Ectodermal cell (in vitro differentiated cells): ENCODE data around the gene OR5T1. TPM values are rescaled to one million over a fixed set of nuclear protein-coding genes. Genes with fewer than 3 reads are reported as not detected.

Experiments used
- H3K27ac ChIP-seq: 2 replicates; pipeline ENCODE4 v1.7.0; 2013; ENCODE audit warnings: mild to moderate bottlenecking, low read depth, low read length; ENCODE audit not compliant: insufficient read depth, poor library complexity, severe bottlenecking
- H3K27me3 ChIP-seq: 2 replicates; pipeline ENCODE4 v1.7.0; 2013; ENCODE audit warnings: mild to moderate bottlenecking, low read length; ENCODE audit not compliant: insufficient read depth, control insufficient read depth, poor library complexity, severe bottlenecking
- H3K36me3 ChIP-seq: one replicate; pipeline ENCODE4 v1.7.0; 2013; ENCODE audit warnings: low read length; ENCODE audit not compliant: control insufficient read depth, insufficient read depth
- H3K4me1 ChIP-seq: one replicate; pipeline ENCODE4 v1.7.0; 2013; ENCODE audit warnings: low read length; ENCODE audit not compliant: control insufficient read depth, insufficient read depth
- H3K4me3 ChIP-seq: 2 replicates; pipeline ENCODE4 v1.7.0; 2013; ENCODE audit warnings: low read depth, low read length, control low read depth; ENCODE audit not compliant: insufficient read depth
- H3K9me3 ChIP-seq: 2 replicates; pipeline ENCODE4 v1.7.0; 2013; ENCODE audit warnings: mild to moderate bottlenecking, low read length, moderate library complexity; ENCODE audit not compliant: control insufficient read depth
- WGBS, 2 experiments: methylation state at CpG; one replicate each; pipeline ENCODE4 v1.1.7; 2013; ENCODE audit warnings: missing lambda C conversion rate in 2 of 2; 5-methylcytosine and 5-hydroxymethylcytosine counted together
- polyA plus RNA-seq, 4 experiments: library from polyadenylated mRNA; stranded (reverse); fragments of 50-300 nt; gene quantifications; one replicate each; pipeline ENCODE4 v1.2.3, GENCODE V29; 2013

The OR5T1 gene
- polyA plus RNA-seq (2013, experiment 1 of 4): not detected
- not detected for polyA plus RNA-seq (2013, experiment 2 of 4)
- polyA plus RNA-seq (2013, experiment 3 of 4): not detected
- not detected for polyA plus RNA-seq (2013, experiment 4 of 4)

DNA sequence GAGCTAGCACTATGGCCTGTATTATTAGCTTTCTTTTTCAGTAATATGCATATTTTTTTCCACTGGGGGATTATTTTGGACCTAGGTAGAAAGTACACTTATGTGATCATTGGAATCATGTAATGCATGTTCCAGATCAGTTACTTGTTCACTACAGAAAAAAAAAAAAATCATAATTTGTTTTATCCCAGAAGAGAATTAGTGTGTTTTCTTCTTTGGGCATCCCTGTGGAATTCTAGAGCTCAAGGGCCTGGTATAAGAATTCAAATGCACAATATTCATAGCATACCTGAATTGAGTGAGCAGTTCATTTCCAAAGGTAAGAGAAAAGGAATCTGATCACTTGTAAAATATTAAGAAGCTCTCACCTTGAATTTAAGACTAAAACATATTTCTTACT lies at the start of gene OR5T1:
Gene OR5T1 (plus strand): TSS at position 301 of the 400 bp plus-strand sequence. CDS start 1,485 bp downstream, outside the sequence.
- Histone ChIP-seq H3K27ac (no peak within 1 kb of the TSS), H3K4me3 (no peak within 1 kb of the TSS), H3K27me3 (no peaks in the 10 kb centered on the region), H3K9me3 (no peaks in the 10 kb centered on the region), H3K4me1 (no peaks in the 10 kb centered on the region), H3K36me3 (no peaks in the 10 kb centered on the region)

DNA sequence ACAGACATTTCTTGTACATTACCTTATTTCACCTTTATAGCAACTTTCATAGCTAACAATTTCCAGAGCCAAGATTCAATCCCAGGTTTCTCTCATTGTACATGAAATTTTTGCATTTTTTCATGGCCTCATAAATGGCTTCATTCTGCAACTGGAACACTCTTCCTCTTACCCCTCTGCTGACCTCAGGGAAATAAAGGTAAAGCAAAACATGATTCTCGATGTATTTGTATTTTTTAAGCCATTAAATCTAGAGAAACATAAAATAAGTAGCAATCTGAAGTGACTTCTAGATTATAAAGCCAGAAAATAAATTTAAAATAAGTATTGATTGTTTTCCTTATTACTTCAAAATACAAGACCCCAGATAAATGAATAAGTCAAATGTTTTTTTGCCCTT lies 39.8 kb upstream of the OR5T1 start, which contains the start of gene OR5T2:
Gene OR5T2 (minus strand): TSS at position 101 of the 400 bp plus-strand sequence. CDS start 1,193 bp downstream, outside the sequence.
- Histone ChIP-seq H3K27ac (no peak within 1 kb of the TSS), H3K27me3 (no peaks in the 10 kb centered on the region), H3K4me3 (no peak within 1 kb of the TSS), H3K9me3 (no peaks in the 10 kb centered on the region), H3K4me1 (no peaks in the 10 kb centered on the region), H3K36me3 (no peaks in the 10 kb centered on the region)
- WGBS, 2 experiments: no CpG with 5 or more reads among the region's 1 CpG

DNA sequence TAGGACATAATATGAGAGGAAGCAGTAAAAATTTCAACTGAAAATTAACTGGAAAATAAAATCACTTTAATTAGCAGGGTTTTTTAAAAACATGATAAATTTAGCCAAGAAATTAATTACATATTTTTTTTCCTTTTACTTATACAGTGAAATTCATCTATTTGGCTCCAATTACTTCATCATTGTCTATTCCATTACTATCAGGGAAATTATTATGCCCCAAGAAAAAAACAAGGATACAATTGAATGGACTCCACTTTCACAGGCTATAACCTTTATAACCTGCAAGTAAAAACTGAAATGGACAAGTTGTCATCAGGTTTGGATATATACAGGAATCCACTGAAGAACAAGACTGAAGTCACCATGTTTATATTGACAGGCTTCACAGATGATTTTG lies 22.0 kb upstream of the OR5T1 start, which contains the start of gene OR5T3:
Gene OR5T3 (plus strand): TSS at position 301 of the 400 bp plus-strand sequence. CDS start 0 bp downstream, at position 301.
- H3K27me3 ChIP-seq: no peaks in the 10 kb centered on the region
- no peaks in the 10 kb centered on the region for H3K4me1 ChIP-seq
- no peak within 1 kb of the TSS for H3K27ac ChIP-seq
- H3K36me3 ChIP-seq: no peaks in the 10 kb centered on the region
- H3K9me3 ChIP-seq: no peaks in the 10 kb centered on the region
- H3K4me3 ChIP-seq: no peak within 1 kb of the TSS

DNA sequence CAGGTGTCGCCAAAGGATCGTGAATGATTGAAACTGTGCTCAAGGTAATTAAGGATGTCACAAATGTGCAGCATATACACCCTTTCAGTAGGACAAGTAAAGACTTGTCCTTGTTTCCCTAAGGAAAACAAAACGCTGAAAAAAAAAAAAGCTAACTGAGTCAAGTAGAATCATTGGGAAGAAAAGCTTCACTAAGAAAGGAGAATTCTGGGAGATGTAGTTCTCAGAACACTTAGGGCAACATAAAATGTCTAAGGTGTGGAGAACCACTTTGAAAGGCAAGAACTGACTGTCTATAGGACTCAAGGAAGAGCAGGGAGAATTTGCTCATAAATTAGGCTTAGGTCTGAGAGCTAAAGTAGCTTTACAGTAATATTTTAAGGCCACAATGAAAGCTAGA lies 2.9 kb upstream of the OR5T1 start:
- no peak overlapping the region for H3K4me3 ChIP-seq
- WGBS, 2 experiments: 80 to 84% methylated on average over 3 of the region's 3 CpGs
- H3K9me3 ChIP-seq: no peaks in the 10 kb centered on the region
- no peaks in the 10 kb centered on the region for H3K4me1 ChIP-seq
- no peaks in the 10 kb centered on the region for H3K27me3 ChIP-seq
- no peak overlapping the region for H3K27ac ChIP-seq
- H3K36me3 ChIP-seq: no peaks in the 10 kb centered on the region

DNA sequence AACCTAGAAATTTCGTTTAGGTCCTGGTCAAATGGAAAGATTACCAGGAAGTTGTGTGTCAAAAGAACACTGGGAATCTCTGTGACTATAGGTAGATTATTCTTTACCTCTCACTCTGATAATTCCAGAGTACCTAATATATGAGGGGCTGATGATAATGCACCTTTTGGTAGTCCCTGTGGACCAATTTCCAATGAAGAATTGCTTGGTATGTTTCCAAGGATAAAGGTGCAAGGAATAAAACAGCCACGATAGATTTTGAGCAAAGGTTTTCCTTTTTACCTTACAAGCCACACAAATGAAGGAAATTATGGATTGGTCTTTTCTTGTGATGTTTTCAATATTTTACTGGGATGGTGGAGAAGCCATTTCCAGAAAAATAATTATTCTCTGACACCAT lies 18.2 kb downstream of the OR5T1 start, which contains the start of gene OR8H1:
Gene OR8H1 (minus strand): TSS at position 101 of the 400 bp plus-strand sequence. CDS start 1,192 bp downstream, outside the sequence.
- WGBS, 2 experiments: 86 to 87% methylated on average over 1 to 2 of the region's 2 CpGs
- Histone ChIP-seq H3K27ac (no peak within 1 kb of the TSS), H3K9me3 (no peaks in the 10 kb centered on the region), H3K4me1 (no peaks in the 10 kb centered on the region), H3K36me3 (no peaks in the 10 kb centered on the region), H3K4me3 (no peak within 1 kb of the TSS), H3K27me3 (no peaks in the 10 kb centered on the region)

DNA sequence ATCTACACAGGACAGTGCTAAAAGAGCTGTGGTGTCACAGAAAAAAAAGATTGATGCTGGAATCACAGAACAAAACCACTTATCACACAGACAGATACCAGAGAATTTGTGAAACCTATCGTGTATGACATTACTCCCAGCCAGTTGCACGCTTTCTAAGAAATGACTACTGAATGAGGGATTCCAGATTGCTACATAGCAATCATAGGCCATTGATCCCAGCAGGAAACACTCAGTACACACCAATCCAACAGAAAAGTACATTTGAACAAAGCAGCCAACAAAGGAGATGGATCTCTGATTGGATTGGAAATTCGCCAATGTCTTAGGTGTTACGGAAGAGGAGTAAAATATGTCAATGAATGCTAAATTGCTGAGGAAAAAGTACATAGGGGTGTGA lies 22.9 kb downstream of the OR5T1 start:
- Histone ChIP-seq H3K27me3 (no peaks in the 10 kb centered on the region), H3K4me3 (no peak overlapping the region), H3K4me1 (no peaks in the 10 kb centered on the region), H3K36me3 (no peaks in the 10 kb centered on the region), H3K27ac (no peak overlapping the region), H3K9me3 (no peaks in the 10 kb centered on the region)
- WGBS, 2 experiments: 95 to 98% methylated on average over 4 of the region's 4 CpGs

DNA sequence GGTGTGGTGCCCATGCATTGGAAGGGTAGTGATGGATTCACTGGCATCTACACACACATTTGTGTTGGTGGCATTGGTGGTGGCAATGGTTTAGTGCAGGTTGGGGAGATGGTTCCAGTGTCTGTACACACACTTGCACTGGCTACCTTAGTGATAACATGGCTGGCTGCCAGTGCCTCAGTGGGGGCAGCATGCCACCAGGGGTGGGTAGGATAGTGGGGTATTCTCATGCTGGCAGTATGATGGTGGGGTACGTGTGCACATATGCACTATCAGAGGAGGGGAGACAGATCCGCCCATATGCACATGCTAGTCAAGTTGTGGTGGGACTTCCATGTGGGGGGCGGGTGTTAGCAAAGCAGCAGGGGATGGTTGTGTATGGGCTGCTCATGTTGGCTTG lies 33.9 kb downstream of the OR5T1 start:
- 92 to 95% methylated on average over 3 of the region's 3 CpGs for WGBS, 2 experiments
- no peaks in the 10 kb centered on the region for H3K4me1 ChIP-seq
- no peaks in the 10 kb centered on the region for H3K27me3 ChIP-seq
- no peak overlapping the region for H3K27ac ChIP-seq
- no peaks in the 10 kb centered on the region for H3K9me3 ChIP-seq
- H3K4me3 ChIP-seq: no peak overlapping the region
- no peaks in the 10 kb centered on the region for H3K36me3 ChIP-seq

DNA sequence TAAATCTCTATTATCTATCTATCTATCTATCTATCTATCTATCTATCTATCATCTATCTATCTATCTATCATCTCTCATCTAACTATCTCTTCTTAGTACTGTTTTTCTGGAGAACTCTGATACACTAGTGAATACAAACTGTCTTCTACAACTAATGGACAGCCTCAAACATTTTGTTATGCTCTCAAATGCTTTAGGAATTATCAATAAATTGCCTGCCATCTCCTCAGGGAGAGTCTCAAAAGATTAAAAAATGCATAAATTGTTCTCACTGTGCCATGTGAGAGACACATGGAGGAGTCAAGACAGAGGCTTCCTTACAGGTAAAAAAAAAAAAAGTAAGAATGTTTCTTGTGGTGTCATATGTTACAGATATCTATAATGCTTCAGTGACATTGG lies 40.9 kb downstream of the OR5T1 start, which contains the start of gene OR8K3:
Gene OR8K3 (plus strand): TSS at position 301 of the 400 bp plus-strand sequence. CDS start 3,163 bp downstream, outside the sequence.
- Histone ChIP-seq H3K27ac (no peak within 1 kb of the TSS), H3K9me3 (no peaks in the 10 kb centered on the region), H3K4me3 (no peak within 1 kb of the TSS), H3K4me1 (no peaks in the 10 kb centered on the region), H3K27me3 (no peaks in the 10 kb centered on the region), H3K36me3 (no peaks in the 10 kb centered on the region)
